Osteocyte (in vitro differentiated cells): ENCODE measurements around the gene APOL1. TPM values are rescaled to one million over a fixed set of nuclear protein-coding genes. Genes with fewer than 3 reads are reported as not detected.
A peak's percentile ranks its signal among the peaks of the same experiment; 100 is the strongest.

Source experiments
- DNase-seq: peaks from one replicate; pipeline ENCODE4 v3.0.0; 2021; ENCODE audit warnings: mixed read lengths; ENCODE audit not compliant: unreplicated experiment; ENCODE audit errors: extremely low spot score
- H3K27ac Mint-ChIP-seq: one replicate; pipeline ENCODE4 v1.8.0; 2021; ENCODE audit warnings: mild to moderate bottlenecking, mixed read lengths; ENCODE audit not compliant: unreplicated experiment
- H3K27me3 Mint-ChIP-seq: one replicate; pipeline ENCODE4 v1.8.0; 2021; ENCODE audit warnings: mixed read lengths; ENCODE audit not compliant: unreplicated experiment
- H3K36me3 Mint-ChIP-seq: one replicate; pipeline ENCODE4 v1.8.0; 2021; ENCODE audit warnings: mixed read lengths; ENCODE audit not compliant: unreplicated experiment
- H3K4me1 Mint-ChIP-seq: one replicate; pipeline ENCODE4 v1.8.0; 2021; ENCODE audit warnings: mixed read lengths; ENCODE audit not compliant: unreplicated experiment
- H3K4me3 Mint-ChIP-seq: one replicate; pipeline ENCODE4 v1.8.0; 2021; ENCODE audit warnings: mild to moderate bottlenecking, moderate library complexity, mixed read lengths; ENCODE audit not compliant: unreplicated experiment
- H3K9me3 Mint-ChIP-seq: one replicate; pipeline ENCODE4 v1.8.0; 2021; ENCODE audit warnings: mixed read lengths; ENCODE audit not compliant: unreplicated experiment
- total RNA-seq: library from RNA; stranded (reverse); gene quantifications from 2 replicates; pipeline ENCODE4 v1.2.1, GENCODE V29; 2021
- TF ChIP-seq, protein P1 (sequence below): fragments of 200-600 bp; sonication (generic); IDR thresholded peaks from 2 replicates; pipeline ENCODE4 v1.5.0; 2021; ENCODE audit warnings: antibody characterized with exemption, mild to moderate bottlenecking, moderate library complexity

APOL1 gene
- total RNA-seq, 1 donor from 2014 or later: 16.2 TPM

DNA sequence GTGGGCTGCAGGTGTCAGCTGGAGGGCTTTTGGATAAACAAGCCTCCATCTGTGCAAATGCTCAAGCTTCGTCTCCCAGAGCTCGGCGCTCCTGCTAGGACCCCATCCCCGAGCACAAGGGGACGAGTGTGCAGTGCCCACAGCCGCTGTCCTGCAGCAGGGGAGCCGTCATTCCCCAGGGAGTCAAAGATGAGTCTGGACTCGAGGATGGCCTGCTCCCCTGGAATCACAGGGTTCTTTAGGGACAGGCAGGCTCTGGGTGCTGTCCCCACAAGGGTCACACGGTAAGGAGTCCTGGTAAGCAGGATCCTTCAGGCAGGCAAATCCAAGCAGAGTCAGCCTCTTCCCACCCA lies 50.2 kb downstream of the APOL1 start:
- peaks cover 4% of the 10 kb centered on the region for H3K4me1 Mint-ChIP-seq
- peaks cover 59% of the 10 kb centered on the region for H3K36me3 Mint-ChIP-seq
- H3K27me3 Mint-ChIP-seq: no peaks in the 10 kb centered on the region
- TF ChIP-seq, protein P1, sequence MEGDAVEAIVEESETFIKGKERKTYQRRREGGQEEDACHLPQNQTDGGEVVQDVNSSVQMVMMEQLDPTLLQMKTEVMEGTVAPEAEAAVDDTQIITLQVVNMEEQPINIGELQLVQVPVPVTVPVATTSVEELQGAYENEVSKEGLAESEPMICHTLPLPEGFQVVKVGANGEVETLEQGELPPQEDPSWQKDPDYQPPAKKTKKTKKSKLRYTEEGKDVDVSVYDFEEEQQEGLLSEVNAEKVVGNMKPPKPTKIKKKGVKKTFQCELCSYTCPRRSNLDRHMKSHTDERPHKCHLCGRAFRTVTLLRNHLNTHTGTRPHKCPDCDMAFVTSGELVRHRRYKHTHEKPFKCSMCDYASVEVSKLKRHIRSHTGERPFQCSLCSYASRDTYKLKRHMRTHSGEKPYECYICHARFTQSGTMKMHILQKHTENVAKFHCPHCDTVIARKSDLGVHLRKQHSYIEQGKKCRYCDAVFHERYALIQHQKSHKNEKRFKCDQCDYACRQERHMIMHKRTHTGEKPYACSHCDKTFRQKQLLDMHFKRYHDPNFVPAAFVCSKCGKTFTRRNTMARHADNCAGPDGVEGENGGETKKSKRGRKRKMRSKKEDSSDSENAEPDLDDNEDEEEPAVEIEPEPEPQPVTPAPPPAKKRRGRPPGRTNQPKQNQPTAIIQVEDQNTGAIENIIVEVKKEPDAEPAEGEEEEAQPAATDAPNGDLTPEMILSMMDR: no peak
- no peaks in the 10 kb centered on the region for H3K9me3 Mint-ChIP-seq
- DNase-seq: no peak
- H3K27ac Mint-ChIP-seq: peak overlapping the region; percentile 31
- H3K4me3 Mint-ChIP-seq: no peak overlapping the region

DNA sequence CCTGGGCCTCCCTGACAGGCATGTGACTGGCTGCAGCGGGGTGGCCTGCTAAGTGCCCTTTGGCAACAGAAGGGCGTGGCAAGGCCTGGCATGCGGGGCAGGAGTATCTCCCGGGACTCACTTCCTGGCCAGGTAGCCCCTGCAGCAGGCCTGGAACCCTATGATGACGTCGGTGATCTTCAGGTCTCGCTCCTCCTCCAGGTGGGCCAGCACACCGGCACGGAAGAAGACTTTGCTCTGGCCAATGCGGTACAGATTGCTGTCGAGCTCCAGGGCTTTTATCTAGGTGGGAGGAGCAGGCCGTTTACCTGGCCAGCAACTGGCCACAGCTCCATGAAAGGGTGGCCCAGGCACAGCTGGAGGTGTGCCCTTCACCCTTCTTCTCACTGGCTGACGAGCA lies 50.9 kb downstream of the APOL1 start:
- DNase-seq: no peak
- peaks cover 59% of the 10 kb centered on the region for H3K36me3 Mint-ChIP-seq
- H3K27me3 Mint-ChIP-seq: no peaks in the 10 kb centered on the region
- no peak overlapping the region for H3K27ac Mint-ChIP-seq
- no peaks in the 10 kb centered on the region for H3K9me3 Mint-ChIP-seq
- TF ChIP-seq, protein P1: no peak
- peaks cover 4% of the 10 kb centered on the region for H3K4me1 Mint-ChIP-seq
- no peak overlapping the region for H3K4me3 Mint-ChIP-seq

DNA sequence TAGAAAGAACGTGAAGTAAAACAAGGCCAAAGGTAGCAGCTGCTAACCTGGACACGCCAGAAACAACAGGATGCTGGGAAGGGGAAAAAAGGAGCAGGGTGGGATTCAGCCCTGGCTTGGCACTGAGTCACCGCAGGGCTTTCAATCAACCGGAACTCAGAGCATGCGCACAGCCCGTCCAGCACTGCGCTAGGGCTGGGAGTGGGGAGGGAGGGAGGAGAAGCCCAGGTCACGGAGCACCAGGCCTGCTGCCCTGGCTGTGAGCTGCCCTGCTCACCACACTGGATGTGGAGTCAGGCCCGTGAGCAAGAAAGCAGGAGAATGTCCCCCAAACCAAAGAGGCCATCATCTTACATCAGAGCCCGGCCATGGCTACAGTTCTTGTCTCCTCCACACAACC lies 51.5 kb downstream of the APOL1 start:
- H3K4me1 Mint-ChIP-seq: peaks cover 4% of the 10 kb centered on the region

DNA sequence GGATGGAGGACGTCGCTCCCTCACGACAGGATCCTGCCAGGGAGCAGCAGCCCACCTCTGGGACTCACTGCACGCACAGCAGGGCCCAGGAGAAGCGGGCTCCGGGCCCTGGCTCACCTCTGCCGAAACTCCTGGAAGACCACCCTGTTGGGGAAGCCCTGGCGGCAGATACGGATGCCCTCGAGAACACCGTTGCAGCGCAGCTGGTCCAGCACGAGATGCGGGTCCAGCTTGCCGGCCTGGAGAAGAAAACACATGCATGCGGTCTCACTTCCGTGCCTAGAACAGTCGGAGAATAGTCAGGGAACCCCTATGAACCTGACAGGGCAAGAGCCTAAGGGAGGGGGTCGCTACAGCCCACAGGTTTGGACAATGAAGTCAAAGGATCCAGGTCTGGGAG lies 52.9 kb downstream of the APOL1 start:
- no peaks in the 10 kb centered on the region for H3K9me3 Mint-ChIP-seq
- TF ChIP-seq, protein P1: no peak
- DNase-seq: no peak
- H3K4me1 Mint-ChIP-seq: peaks cover 4% of the 10 kb centered on the region
- H3K27me3 Mint-ChIP-seq: no peaks in the 10 kb centered on the region
- peaks cover 55% of the 10 kb centered on the region for H3K36me3 Mint-ChIP-seq
- H3K27ac Mint-ChIP-seq: peak overlapping the region; percentile 50
- no peak overlapping the region for H3K4me3 Mint-ChIP-seq

More for the DNA sequence above, 51.5 kb downstream of the APOL1 start:
- DNase-seq: no peak
- no peaks in the 10 kb centered on the region for H3K9me3 Mint-ChIP-seq
- H3K27ac Mint-ChIP-seq: no peak overlapping the region
- H3K36me3 Mint-ChIP-seq: peaks cover 57% of the 10 kb centered on the region
- H3K4me3 Mint-ChIP-seq: no peak overlapping the region
- no peaks in the 10 kb centered on the region for H3K27me3 Mint-ChIP-seq
- TF ChIP-seq, protein P1: no peak

DNA sequence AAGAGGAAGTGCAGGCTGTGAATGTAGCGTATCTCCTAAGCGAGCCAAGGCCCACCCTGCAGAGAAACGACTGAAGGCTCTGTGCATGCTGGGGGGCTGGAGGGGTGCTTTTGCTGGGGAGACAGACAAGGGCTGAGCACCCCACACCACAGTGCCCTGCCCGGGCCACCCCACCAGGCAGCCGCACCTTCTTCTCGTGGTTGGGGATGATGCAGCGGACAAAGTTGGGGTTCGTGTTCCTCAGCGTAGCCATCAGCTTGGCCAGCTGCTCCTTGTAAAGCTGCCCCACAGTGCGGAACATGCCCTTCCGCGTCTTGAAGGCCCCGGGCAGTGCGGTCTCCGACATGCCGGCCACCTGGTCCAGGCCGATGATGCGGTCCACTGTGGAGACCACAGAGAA lies 53.3 kb downstream of the APOL1 start:
- Mint-ChIP-seq H3K36me3 (peaks cover 52% of the 10 kb centered on the region), H3K4me1 (peaks cover 4% of the 10 kb centered on the region), H3K9me3 (no peaks in the 10 kb centered on the region), H3K4me3 (no peak overlapping the region), H3K27me3 (no peaks in the 10 kb centered on the region), H3K27ac (peak overlapping the region; percentile 10)
- TF ChIP-seq, protein P1: no peak
- DNase-seq: no peak
